Right lobe of liver (tissue), 4 donors: Measurements from ENCODE around the gene AP5Z1.

ENCODE experiments used
- CTCF ChIP-seq, 4 donors: fragments of 200-600 bp in 3 of 4; fragments of 450-650 bp in 1 of 4; IDR thresholded peaks; one replicate each; pipeline versions ENCODE4 v1.5.1 to v1.8.0; 2016 to 2022; ENCODE audit warnings: antibody characterized with exemption in 4 of 4, mild to moderate bottlenecking in 2 of 4
- POLR2A ChIP-seq: fragments of 450-650 bp; IDR thresholded peaks from one replicate; pipeline ENCODE4 v1.6.1; 2017; ENCODE audit warnings: antibody characterized with exemption, mild to moderate bottlenecking
- donor health status: DM: no; HTN: no; CAD: no.
- donor health status: DM: no; HTN: no; CAD: no.
- donor health status: DM: no; HTN: yes; CAD: no.

DNA sequence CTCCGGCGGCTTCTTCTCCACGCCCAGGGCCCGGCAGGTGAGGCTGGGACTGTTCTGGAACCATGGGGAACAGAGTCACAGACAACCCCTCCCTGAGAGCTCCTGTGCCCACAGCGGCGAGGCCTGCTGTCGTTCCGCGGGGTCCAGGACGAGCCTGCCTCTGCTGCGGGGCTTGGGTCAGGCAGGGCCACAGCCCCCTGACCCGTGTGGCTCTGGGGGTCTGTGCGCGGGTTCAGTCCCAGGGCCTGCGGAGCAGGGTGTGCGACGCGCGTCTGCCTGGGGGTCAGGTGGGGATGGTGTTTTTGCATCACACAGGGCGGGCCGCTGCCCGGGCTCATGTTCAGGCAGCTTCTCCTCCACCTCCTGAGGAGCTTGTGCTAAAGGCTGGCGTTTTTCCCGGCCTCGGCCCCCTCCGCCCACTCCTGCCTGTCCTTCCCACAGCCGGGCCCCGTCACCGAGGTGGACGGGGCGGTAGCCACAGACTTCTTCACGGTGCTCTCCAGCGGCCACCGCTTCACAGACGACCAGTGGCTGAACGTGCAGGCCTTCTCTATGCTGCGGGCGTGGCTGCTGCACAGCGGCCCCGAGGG is 8.4 kb downstream of the AP5Z1 start:
- TF ChIP-seq CTCF (IDR thresholded peaks at IDR 0.05) (no peak), POLR2A (no peak)
